ENCODE measurements around the gene COL1A2. TPM values are rescaled to one million over a fixed set of nuclear protein-coding genes. Genes with fewer than 3 reads are reported as not detected.

COL1A2 gene
- polyA plus RNA-seq, 4 donors = 833 to 1,015 (median 940) TPM

- no peak for DNase-seq (ENCODE audit: low read depth in 4 of 4, low spot score in 3 of 4)
These were observed 12.0 kb downstream of the COL1A2 start for GRCh38 chr7:94406696-94407095.

GRCh38 chr7:94409200-94409948 lies 14.7 kb downstream of the COL1A2 start:
- DNase-seq (ENCODE audit: low read depth in 4 of 4, low spot score in 3 of 4) = no peak

GRCh38 chr7:94410413-94411187 lies 15.9 kb downstream of the COL1A2 start:
- no peak for DNase-seq (ENCODE audit: low read depth in 4 of 4, low spot score in 3 of 4)

DNA sequence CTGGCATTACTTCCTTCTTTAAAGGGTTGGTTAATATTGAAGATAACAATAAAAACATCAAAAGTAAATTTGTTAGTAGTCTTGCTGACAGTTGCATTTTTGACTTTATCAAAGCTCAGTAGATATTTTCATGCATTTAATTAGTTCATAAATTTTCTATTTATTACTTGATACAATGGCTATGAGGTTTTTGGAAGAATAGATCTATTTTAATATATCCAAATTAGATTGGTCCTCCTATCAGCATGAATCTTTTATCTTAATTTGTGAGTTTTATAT lies 16.4 kb downstream of the COL1A2 start:
- DNase-seq (ENCODE audit: low read depth in 4 of 4, low spot score in 3 of 4) = no peak

GRCh38 chr7:94412762-94413322 lies 18.1 kb downstream of the COL1A2 start:
- DNase-seq (ENCODE audit: low read depth in 4 of 4, low spot score in 3 of 4) = no peak

- no peak for DNase-seq (ENCODE audit: low read depth in 4 of 4, low spot score in 3 of 4)
These were observed 19.8 kb downstream of the COL1A2 start for GRCh38 chr7:94414481-94414880.

GRCh38 chr7:94414980-94415379 lies 20.3 kb downstream of the COL1A2 start:
- DNase-seq (ENCODE audit: low read depth in 4 of 4, low spot score in 3 of 4) = no peak

DNA sequence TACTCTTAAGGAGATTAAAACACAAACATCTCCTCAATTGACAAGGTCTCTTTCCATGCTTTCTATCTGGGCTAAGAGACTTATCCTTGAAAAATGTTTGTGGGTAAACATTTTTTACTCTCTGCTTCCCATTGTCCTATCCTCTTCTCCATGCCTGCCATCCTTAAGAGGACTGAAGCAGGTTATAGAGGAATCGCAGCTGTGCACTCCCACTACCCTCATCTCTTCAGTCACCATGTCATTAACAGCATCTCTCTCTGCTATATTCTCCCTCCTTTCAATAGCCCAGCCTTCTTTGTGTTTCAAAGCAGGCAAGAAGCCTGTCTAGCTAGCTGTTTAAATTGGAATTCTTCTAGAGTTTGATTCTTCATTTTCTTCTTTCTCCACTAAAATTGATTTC lies 22.6 kb downstream of the COL1A2 start:
- DNase-seq (ENCODE audit: low read depth in 4 of 4, low spot score in 3 of 4) = no peak

- no peak for DNase-seq (ENCODE audit: low read depth in 4 of 4, low spot score in 3 of 4)
These were observed 23.2 kb downstream of the COL1A2 start for GRCh38 chr7:94417901-94418300.

DNA sequence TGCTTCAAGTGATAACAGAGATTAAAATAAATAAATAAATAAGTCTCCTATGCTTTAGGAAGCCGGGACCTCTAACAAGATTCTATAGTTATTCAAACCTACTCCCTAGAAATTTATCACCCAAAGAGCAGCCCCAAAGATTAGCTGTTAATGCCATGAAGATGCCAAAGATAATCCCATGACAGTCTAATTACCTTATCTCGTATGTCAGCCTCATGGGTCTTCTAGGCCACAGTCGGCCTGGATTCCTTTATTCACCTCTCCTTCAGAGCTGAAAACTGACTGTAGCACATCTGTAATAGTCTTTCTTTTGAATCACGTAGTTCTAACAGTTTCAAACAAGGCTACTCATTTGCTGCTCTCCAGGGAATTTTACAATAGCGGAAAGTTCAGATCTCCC lies 24.2 kb downstream of the COL1A2 start:
- DNase-seq (ENCODE audit: low read depth in 4 of 4, low spot score in 3 of 4) = no peak

DNA sequence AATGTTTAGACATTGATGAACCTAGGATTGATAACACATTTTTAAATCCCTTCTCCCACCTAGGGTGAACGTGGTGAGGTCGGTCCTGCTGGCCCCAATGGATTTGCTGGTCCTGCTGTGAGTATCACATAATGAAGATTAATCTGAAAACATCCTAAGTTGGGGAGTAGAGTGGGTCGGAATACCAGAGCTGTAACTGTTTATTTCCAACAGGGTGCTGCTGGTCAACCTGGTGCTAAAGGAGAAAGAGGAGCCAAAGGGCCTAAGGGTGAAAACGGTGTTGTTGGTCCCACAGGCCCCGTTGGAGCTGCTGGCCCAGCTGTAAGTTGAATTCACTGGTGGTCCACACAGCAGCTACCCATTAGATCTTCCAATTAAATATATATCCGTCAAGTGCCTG lies 25.6 kb downstream of the COL1A2 start:
- DNase-seq (ENCODE audit: low read depth in 4 of 4, low spot score in 3 of 4) = no peak

- no peak for DNase-seq (ENCODE audit: low read depth in 4 of 4, low spot score in 3 of 4)
These were observed 27.0 kb downstream of the COL1A2 start for GRCh38 chr7:94421681-94422080.

- no peak for DNase-seq (ENCODE audit: low read depth in 4 of 4, low spot score in 3 of 4)
These were observed 27.4 kb downstream of the COL1A2 start for GRCh38 chr7:94422136-94422535.

DNA sequence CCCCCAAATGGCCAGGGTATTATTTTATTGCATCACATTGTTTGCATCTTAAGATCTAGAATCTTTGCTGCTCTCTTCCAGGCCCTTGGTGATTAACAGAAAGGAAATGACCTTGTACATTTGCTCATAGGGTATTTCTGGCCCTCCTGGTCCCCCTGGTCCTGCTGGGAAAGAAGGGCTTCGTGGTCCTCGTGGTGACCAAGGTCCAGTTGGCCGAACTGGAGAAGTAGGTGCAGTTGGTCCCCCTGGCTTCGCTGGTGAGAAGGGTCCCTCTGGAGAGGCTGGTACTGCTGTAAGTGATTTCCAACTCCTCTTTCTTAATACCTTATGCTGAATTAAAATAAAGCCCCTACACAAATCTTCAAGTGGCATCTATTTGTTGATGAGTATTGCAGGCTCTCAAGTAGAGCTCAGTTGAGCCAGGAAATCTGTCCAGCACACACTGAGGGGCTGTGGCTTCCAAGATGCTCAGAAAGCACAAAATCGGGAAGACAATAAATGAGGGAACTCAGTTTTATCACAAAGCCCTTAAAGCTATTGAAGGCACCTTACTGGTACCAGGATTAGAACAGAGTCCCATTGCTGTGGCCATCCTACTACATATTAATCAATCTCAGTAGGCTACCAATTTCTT lies 28.2 kb downstream of the COL1A2 start:
- DNase-seq (ENCODE audit: low read depth in 4 of 4, low spot score in 3 of 4) = no peak

GRCh38 chr7:94423863-94424735 lies 29.4 kb downstream of the COL1A2 start:
- DNase-seq (ENCODE audit: low read depth in 4 of 4, low spot score in 3 of 4) = no peak

GRCh38 chr7:94425546-94425945 lies 30.9 kb downstream of the COL1A2 start:
- DNase-seq (ENCODE audit: low read depth in 4 of 4, low spot score in 3 of 4) = no peak

DNA sequence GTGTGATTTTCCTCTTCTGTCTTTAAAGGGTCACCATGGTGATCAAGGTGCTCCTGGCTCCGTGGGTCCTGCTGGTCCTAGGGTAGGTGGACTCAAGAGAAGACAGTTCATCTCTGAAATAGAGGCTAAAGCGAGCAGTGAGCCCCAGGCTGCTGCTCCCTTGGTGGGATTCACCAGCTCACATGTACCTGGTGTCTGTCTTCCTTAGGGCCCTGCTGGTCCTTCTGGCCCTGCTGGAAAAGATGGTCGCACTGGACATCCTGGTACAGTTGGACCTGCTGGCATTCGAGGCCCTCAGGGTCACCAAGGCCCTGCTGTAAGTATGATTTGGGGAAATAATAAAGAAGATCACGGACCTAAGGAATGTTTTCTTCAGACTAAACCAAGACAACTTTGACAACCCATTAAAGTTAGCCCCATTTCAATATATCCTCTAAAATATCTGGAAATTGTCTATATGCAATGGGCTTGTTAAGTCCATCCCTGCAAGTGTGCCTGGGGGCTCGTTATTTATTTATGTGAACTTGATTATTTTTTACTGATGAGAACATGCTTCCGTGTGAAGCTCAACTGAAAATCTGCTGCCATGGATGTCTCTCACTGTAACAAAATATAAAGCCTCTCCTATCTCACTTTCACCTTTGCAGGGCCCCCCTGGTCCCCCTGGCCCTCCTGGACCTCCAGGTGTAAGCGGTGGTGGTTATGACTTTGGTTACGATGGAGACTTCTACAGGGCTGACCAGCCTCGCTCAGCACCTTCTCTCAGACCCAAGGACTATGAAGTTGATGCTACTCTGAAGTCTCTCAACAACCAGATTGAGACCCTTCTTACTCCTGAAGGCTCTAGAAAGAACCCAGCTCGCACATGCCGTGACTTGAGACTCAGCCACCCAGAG lies 32.5 kb downstream of the COL1A2 start:
- DNase-seq (ENCODE audit: low read depth in 4 of 4, low spot score in 3 of 4) = no peak

- no peak for DNase-seq (ENCODE audit: low read depth in 4 of 4, low spot score in 3 of 4)
These were observed 34.5 kb downstream of the COL1A2 start for GRCh38 chr7:94429153-94429552.

- no peak for DNase-seq (ENCODE audit: low read depth in 4 of 4, low spot score in 3 of 4)
These were observed 36.5 kb downstream of the COL1A2 start for GRCh38 chr7:94431176-94431575.
